HG02938 (cell line): ENCODE data around the gene SCYL1.
A peak's percentile ranks its signal among the peaks of the same experiment; 100 is the strongest.
"Not testable (repeated sequence)": the region's sequence is repeated elsewhere in the genome, so short reads cannot be mapped to it uniquely, and the experiment has no call there.

Experiments
- ATAC-seq: cut with Tn5 transposase; IDR thresholded peaks from one replicate; pipeline ENCODE4 v1.9.1; 2021; ENCODE audit warnings: mild to moderate bottlenecking, moderate library complexity; ENCODE audit not compliant: unreplicated experiment

SCYL1 gene

GRCh38 chr11:65564879-65565559 is 40.1 kb downstream of the SCYL1 start:
- not testable (repeated sequence) for ATAC-seq

- no peak for ATAC-seq
These were observed 41.0 kb downstream of the SCYL1 start for GRCh38 chr11:65565624-65566453.

- no peak for ATAC-seq
These were observed 44.5 kb downstream of the SCYL1 start for GRCh38 chr11:65569164-65569972.

GRCh38 chr11:65569973-65570918 is 45.4 kb downstream of the SCYL1 start, which contains the start of gene ZNRD2:
TSS of gene ZNRD2 (plus strand) at chr11:65570477. CDS start at chr11:65570492, 15 bp downstream.
- peak; percentile 48 for ATAC-seq

DNA sequence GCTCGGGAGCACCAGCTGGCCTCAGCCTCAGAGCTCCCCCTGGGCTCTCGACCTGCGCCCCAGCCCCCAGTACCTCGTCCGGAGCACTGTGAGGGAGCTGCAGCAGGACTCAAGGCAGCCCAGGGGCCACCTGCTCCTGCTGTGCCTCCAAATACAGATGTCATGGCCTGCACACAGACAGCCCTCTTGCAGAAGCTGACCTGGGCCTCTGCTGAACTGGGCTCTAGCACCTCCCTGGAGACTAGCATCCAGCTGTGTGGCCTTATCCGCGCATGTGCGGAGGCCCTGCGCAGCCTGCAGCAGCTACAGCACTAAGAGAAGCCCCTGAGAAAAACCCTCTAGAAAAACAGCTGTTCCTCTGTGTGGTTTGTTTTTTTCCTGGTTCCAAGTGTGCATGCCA is 46.5 kb downstream of the SCYL1 start:
- no peak for ATAC-seq

- no peak for ATAC-seq
These were observed 47.1 kb downstream of the SCYL1 start for GRCh38 chr11:65571940-65572339.

DNA sequence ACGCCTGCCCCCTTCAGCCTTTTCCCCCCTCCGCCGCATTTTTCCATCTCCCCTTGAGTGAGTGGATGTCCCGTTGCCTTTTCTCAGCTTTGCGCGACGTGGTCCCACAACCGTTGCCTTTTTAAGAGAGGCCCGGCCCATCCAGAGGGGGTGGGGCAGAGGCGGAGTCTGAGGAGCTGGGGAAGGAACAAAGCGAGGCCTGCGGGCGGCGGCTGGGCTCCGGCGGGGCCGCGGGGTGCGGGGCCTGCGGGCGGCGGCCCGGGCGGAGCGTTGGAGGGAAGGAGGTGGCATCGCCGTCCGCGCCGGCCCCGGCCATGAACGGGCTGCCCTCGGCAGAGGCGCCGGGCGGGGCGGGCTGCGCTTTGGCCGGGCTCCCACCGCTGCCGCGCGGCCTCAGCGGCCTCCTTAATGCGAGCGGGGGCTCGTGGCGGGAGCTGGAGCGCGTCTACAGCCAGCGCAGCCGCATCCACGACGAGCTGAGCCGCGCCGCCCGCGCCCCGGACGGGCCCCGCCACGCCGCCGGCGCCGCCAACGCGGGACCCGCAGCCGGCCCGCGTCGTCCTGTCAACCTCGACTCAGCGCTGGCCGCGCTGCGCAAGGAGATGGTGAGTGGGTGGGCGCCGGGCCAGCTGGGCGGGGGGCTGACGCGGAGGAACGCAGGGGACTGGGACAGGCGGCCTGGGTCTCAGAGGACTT is 47.6 kb downstream of the SCYL1 start, which contains the start of gene FAM89B:
TSS of gene FAM89B (plus strand) at position 183 of the 696 bp plus-strand sequence. CDS start at position 315, 132 bp downstream.
- no peak for ATAC-seq

GRCh38 chr11:65573391-65574079 is 48.7 kb downstream of the SCYL1 start:
- ATAC-seq: no peak

DNA sequence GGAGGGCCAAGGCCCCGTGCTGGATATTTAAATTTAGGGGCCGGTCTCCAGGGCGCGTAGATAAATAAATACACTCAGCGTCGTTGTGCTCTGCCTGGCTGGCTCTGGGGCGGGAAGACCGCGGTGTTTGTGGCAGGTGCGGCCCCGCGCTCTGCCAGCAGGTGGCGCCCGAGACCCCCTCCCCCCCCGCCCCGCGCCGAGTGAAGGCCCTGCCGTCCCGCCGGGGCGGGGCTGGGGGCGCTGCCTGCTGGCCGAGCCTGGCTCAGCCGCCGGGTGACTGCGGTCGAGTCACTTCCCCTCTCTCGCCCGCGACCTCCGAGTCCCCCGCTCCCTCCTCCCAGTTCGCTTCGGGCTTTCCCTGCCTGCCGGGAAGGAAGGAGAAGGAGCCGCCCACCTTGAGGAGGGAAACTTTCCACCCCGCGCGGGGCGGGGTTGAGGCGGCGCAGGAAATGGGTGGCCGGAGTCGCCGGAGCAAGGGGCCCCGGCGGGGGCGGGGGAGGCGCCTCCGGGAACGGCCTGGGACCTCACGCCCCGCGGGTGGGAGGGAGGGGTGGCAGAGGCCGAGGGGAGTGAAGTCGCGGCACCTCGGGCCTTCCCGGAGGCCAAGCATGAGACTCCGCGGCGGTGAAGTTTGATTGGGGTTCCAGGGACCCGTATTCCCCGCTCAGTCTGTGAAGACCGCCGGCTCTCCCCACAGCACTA is 49.4 kb downstream of the SCYL1 start:
- peak; percentile 27 for ATAC-seq

GRCh38 chr11:65574811-65575567 is 50.1 kb downstream of the SCYL1 start:
- ATAC-seq: peak; percentile 0

DNA sequence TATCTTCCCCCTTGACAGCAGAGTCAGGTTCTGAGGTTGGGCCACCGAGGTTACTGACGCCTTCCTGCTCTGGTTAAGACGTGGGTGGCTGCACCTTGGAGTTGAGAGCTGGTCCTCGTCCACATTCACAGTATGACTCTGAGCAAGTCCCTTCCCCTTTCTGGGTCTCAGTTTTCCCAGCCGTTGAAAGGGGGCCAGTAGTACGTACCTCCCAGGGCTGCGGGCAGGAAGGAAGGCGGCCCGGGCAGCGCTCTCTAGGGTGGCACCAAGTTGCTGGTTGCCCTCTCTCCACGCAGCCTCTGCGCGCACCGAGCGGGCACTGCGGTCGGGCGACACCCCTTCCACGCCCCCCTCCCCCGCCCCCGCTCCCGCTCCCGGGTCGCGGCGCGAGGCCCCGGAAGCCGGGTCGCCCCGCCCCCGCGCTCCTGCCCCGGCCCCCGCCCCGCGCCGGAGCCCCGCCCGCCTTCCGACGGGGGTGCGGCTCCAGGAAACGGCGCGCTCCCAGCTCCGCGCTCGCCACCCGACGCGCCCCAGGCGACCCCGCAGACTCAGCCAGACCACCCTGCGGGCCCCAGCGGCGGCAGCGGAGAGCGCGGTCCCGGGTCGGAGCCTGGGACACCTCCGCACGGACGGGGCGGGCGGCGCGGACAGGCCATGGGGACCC is 50.8 kb downstream of the SCYL1 start, which contains the start of gene EHBP1L1:
TSS of gene EHBP1L1 (plus strand) at position 486 of the 664 bp plus-strand sequence. CDS start 250 bp downstream, outside the sequence.
- no peak for ATAC-seq

GRCh38 chr11:65576232-65576866 is 51.5 kb downstream of the SCYL1 start:
- no peak for ATAC-seq

GRCh38 chr11:65576867-65577755 is 52.2 kb downstream of the SCYL1 start:
- no peak for ATAC-seq

DNA sequence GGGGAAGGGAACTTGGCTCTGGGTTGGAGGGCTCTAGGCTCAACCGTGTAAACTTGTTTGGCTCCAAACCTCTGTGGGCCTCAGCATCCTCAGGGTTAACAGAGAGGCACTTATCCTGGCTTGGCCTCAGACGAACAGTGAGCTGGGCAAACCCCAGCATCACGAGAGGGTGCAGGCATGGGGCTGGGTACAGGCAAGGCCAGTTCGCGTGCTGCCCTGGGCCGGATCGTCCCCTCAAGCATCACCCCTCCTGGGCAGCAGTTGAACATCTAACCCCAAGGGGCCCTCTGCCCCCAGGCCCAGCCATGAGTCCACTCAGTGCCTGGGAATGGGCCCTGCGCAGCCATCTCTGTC is 52.9 kb downstream of the SCYL1 start:
- no peak for ATAC-seq

DNA sequence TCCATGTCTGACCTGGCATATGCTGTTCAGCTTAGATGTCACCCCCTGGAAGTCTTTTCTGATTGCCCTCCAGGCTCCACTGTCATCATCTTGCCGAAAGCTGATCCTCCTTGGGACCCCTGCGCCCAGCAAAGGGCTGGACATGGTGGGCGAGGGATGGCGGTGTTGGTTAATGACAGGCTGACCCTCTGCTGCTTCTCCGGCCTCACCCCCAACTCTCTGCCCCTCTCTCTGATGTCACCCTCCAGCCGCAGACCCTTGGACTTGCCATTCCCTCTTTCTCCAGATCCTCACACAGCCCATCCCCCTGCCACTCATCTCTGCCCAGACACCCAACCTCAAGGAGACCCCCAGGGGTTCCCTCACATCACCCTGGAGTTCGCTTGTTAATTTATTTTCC is 53.3 kb downstream of the SCYL1 start:
- no peak for ATAC-seq
